Peyer's patch (tissue), 4 donors: ENCODE measurements around the gene TBCD.

Experiments used
- CTCF ChIP-seq, 6 experiments: fragments of 450-650 bp in 4 of 6; fragments of 200-600 bp in 2 of 6; sonication (generic) in 1 of 6; IDR thresholded peaks; one replicate each; pipeline ENCODE4 v1.5.1; 2017 to 2019; ENCODE audit warnings: antibody characterized with exemption in 6 of 6, mild to moderate bottlenecking in 3 of 6, moderate library complexity in 1 of 6
- POLR2A ChIP-seq, 2 donors: fragments of 450-650 bp; IDR thresholded peaks; one replicate each; pipeline ENCODE4 v1.5.1; 2017; ENCODE audit warnings: antibody characterized with exemption in 2 of 2, mild to moderate bottlenecking in 2 of 2, moderate library complexity in 2 of 2

- no peak for TF ChIP-seq CTCF (IDR thresholded peaks at IDR 0.05)
- no peak for TF ChIP-seq POLR2A (IDR thresholded peaks at IDR 0.05)
Measured at GRCh38 chr17:82915757-82916027, 163.8 kb downstream of the TBCD start.
